OCI-M2 (cell line): Measurements from ENCODE around the gene ZNF526.

ENCODE experiments used
- DNase-seq: peaks from one replicate; lab custom pipeline; 2025; ENCODE audit not compliant: unreplicated experiment; lab: John Stamatoyannopoulos, UW

ZNF526 gene

GRCh38 chr19:42246143-42246921, 26.2 kb downstream of the ZNF526 start:
- no peak for DNase-seq

GRCh38 chr19:42246922-42247639, 27.0 kb downstream of the ZNF526 start:
- no peak for DNase-seq

GRCh38 chr19:42247640-42248199, 27.6 kb downstream of the ZNF526 start:
- no peak for DNase-seq

GRCh38 chr19:42248270-42249148, 28.4 kb downstream of the ZNF526 start:
- no peak for DNase-seq

- no peak for DNase-seq
Measured at GRCh38 chr19:42249149-42249750, 29.1 kb downstream of the ZNF526 start.

- no peak for DNase-seq
Measured at GRCh38 chr19:42249769-42250168, 29.7 kb downstream of the ZNF526 start.

GRCh38 chr19:42250183-42250665, 30.1 kb downstream of the ZNF526 start:
- no peak for DNase-seq

GRCh38 chr19:42250666-42251531, 30.8 kb downstream of the ZNF526 start:
- DNase-seq, result no peak

GRCh38 chr19:42251572-42252358, 31.7 kb downstream of the ZNF526 start:
- no peak for DNase-seq

GRCh38 chr19:42252365-42253244, 32.5 kb downstream of the ZNF526 start:
- no peak for DNase-seq

- DNase-seq, result no peak
Measured at GRCh38 chr19:42253245-42254088, 33.4 kb downstream of the ZNF526 start.

- DNase-seq, result no peak
Measured at GRCh38 chr19:42254089-42254849, 34.2 kb downstream of the ZNF526 start.

- no peak for DNase-seq
Measured at GRCh38 chr19:42254850-42255765, 35.0 kb downstream of the ZNF526 start, which contains the start of gene ERF. Gene ERF, minus strand, starts transcription at chr19:42255128. Its CDS starts 129 bp downstream, at chr19:42254999.

- no peak for DNase-seq
Measured at GRCh38 chr19:42255766-42256745, 35.9 kb downstream of the ZNF526 start.
